ENCODE data around the gene ATXN2L. TPM values are rescaled to one million over a fixed set of nuclear protein-coding genes. Genes with fewer than 3 reads are reported as not detected.

The ATXN2L gene
- total and polyA plus RNA-seq, 2 experiments from 2014 or later: 134 to 192 TPM

DNA sequence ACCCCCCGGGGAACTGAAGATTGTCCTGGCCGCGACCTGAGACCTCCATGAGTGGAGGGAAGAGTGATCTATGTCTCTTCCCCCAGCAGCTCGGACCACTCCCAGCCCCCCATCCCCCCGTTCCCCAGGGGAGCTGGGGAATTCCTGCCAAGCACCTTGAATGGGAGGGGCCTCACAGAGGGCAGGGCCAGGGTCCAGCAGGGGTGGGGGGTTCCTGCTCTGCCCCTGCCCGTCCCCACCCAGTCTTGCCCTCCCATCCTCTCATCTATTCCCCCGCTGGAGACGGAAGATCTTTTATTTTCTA lies 13.9 kb downstream of the ATXN2L start:
- Histone ChIP-seq H3K4me1 (ENCODE audit: insufficient read depth) (no peaks in the 10 kb centered on the region), H3K36me3 (ENCODE audit: insufficient read depth) (peaks cover 33% of the 10 kb centered on the region), H3K27me3 (ENCODE audit: insufficient read depth) (no peaks in the 10 kb centered on the region), H3K27ac (ENCODE audit: low read depth) (no peak overlapping the region), H3K4me3 (no peak overlapping the region), H3F3A (replicated peaks; ENCODE audit: low read depth) (peaks cover 25% of the 10 kb centered on the region), H2AFZ (no peak overlapping the region), H3K4me2 (no peak overlapping the region), H3K79me2 (replicated peaks; ENCODE audit: insufficient read depth) (0 out of 2 replicates have a peak, but pooled peaks cover 2% of the 10 kb centered on the region), H3K9me2 (ENCODE audit: insufficient read depth) (no peaks in the 10 kb centered on the region), H4K20me1 (replicated peaks; ENCODE audit: insufficient read depth) (peaks cover 10% of the 10 kb centered on the region)
- H3K4me1 Mint-ChIP-seq: no peaks in the 10 kb centered on the region; the same call in 2 of the 3 replicates
- TF ChIP-seq CREB1 (CRISPR knock-in tag; IDR thresholded peaks at IDR 0.05; ENCODE audit: low read depth) (no peak), ZNF331 (CRISPR knock-in tag; IDR thresholded peaks at IDR 0.05; ENCODE audit: low read depth) (no peak), EZH2 (IDR thresholded peaks at IDR 0.05; ENCODE audit: low read depth, unreplicated experiment) (no peak), POLR2AphosphoS5 (IDR thresholded peaks at IDR 0.05; ENCODE audit: low read depth) (no peak), CTCF (conservative IDR thresholded peaks at IDR 0.05; ENCODE audit: low read depth in 2 of 2) (no peak), EZH2phosphoT487 (IDR thresholded peaks at IDR 0.05; ENCODE audit: unreplicated experiment) (no peak), STAT1 (IDR thresholded peaks at IDR 0.05; ENCODE audit: unreplicated experiment) (no peak), JUNB (IDR thresholded peaks at IDR 0.05; ENCODE audit: unreplicated experiment) (no peak), ZNF114 (CRISPR knock-in tag; IDR thresholded peaks at IDR 0.05) (no peak), NANOG (IDR thresholded peaks at IDR 0.05; ENCODE audit: borderline replicate concordance) (no peak), ZNF462 (CRISPR knock-in tag; IDR thresholded peaks at IDR 0.05) (no peak)
- TF ChIP-seq, protein P1, sequence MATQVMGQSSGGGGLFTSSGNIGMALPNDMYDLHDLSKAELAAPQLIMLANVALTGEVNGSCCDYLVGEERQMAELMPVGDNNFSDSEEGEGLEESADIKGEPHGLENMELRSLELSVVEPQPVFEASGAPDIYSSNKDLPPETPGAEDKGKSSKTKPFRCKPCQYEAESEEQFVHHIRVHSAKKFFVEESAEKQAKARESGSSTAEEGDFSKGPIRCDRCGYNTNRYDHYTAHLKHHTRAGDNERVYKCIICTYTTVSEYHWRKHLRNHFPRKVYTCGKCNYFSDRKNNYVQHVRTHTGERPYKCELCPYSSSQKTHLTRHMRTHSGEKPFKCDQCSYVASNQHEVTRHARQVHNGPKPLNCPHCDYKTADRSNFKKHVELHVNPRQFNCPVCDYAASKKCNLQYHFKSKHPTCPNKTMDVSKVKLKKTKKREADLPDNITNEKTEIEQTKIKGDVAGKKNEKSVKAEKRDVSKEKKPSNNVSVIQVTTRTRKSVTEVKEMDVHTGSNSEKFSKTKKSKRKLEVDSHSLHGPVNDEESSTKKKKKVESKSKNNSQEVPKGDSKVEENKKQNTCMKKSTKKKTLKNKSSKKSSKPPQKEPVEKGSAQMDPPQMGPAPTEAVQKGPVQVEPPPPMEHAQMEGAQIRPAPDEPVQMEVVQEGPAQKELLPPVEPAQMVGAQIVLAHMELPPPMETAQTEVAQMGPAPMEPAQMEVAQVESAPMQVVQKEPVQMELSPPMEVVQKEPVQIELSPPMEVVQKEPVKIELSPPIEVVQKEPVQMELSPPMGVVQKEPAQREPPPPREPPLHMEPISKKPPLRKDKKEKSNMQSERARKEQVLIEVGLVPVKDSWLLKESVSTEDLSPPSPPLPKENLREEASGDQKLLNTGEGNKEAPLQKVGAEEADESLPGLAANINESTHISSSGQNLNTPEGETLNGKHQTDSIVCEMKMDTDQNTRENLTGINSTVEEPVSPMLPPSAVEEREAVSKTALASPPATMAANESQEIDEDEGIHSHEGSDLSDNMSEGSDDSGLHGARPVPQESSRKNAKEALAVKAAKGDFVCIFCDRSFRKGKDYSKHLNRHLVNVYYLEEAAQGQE (IDR thresholded peaks at IDR 0.05; ENCODE audit: unreplicated experiment): no peak
- TF ChIP-seq, protein P2, sequence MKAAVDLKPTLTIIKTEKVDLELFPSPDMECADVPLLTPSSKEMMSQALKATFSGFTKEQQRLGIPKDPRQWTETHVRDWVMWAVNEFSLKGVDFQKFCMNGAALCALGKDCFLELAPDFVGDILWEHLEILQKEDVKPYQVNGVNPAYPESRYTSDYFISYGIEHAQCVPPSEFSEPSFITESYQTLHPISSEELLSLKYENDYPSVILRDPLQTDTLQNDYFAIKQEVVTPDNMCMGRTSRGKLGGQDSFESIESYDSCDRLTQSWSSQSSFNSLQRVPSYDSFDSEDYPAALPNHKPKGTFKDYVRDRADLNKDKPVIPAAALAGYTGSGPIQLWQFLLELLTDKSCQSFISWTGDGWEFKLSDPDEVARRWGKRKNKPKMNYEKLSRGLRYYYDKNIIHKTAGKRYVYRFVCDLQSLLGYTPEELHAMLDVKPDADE (IDR thresholded peaks at IDR 0.05): no peak
- peaks cover 17% of the 10 kb centered on the region for H3K27me3 Mint-ChIP-seq (ENCODE audit: insufficient read depth, low read depth, poor library complexity)
- no peak overlapping the region for H3K27ac Mint-ChIP-seq
- ATAC-seq: peak; percentile 13; the same call in 2 of the 3 replicates
- H3K9me3 Mint-ChIP-seq: peaks cover 3% of the 10 kb centered on the region; the same call in 2 of the 3 replicates
- DNase-seq (ENCODE audit: low spot score): no peak
- H3K36me3 Mint-ChIP-seq (ENCODE audit: low read depth): peaks cover 85% of the 10 kb centered on the region
- H3K4me3 Mint-ChIP-seq: no peak overlapping the region

Measured in GM23338 (cell line).